ENCODE data around the gene ARMH4. TPM values are rescaled to one million over a fixed set of nuclear protein-coding genes. Genes with fewer than 3 reads are reported as not detected.

Gene ARMH4
- 2.8 and 5.5 TPM in 2 replicates for total RNA-seq

GRCh38 chr14:58152014-58152857, at the start of gene ARMH4:
ARMH4 (minus strand) TSS chr14:58152213; CDS start chr14:58139358, 12,855 bp downstream.

GRCh38 chr14:58199726-58200479, 47.9 kb upstream of the ARMH4 start, which contains the start of gene ACTR10:
ACTR10 (plus strand) TSS chr14:58200149; CDS start chr14:58200218, 69 bp downstream.

Other genes starting within 250 kb of the ARMH4 start
- gene ACTR10, start 47.9 kb upstream of the ARMH4 start, total RNA-seq: 28.1 and 36.3 TPM in 2 replicates
- gene PSMA3, start 92.6 kb upstream of the ARMH4 start, total RNA-seq: 73.3 and 95.7 TPM in 2 replicates
- gene ARID4A, start 146.3 kb upstream of the ARMH4 start, total RNA-seq: 16.6 and 17.6 TPM in 2 replicates
- gene TOMM20L, start 243.7 kb upstream of the ARMH4 start, total RNA-seq: not detected in 2 replicates